ENCODE data around the gene TAL1.

Gene TAL1

DNA sequence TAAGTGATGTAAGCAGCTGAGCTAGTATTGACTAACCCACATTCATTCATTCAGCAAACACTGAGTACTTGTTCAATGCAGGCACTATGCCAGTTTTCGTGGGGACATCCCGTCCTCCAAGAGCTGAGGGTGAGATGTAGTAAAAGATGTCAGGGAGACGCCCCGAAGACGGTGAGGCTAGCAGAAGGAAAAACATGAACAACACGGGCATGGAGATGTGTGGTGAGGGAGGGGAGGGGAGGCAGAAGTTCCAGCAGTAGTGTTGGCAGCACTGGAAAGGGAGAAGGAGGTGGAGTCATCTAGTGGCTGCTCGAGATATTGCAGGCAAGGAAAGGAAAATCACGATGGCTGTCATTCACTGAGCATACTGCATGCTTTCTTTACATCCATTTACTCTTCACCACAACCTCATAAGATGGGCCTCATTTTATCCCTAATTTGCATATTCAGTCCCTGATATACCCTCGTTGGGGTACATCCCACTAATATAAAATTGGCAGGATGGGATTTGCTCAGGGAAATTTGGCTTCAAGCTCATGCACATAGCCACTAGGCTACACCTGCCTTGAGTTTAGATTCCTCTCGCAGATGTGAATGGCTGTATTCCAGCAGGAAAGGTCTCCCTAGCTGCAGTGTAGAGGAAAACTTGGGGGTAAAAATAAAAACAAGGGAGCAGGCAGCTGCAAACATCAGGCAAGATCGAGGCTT is 56.6 kb downstream of the TAL1 start:
- peak; percentile 23 for DNase-seq (ENCODE audit: low read depth, low spot score)

DNA sequence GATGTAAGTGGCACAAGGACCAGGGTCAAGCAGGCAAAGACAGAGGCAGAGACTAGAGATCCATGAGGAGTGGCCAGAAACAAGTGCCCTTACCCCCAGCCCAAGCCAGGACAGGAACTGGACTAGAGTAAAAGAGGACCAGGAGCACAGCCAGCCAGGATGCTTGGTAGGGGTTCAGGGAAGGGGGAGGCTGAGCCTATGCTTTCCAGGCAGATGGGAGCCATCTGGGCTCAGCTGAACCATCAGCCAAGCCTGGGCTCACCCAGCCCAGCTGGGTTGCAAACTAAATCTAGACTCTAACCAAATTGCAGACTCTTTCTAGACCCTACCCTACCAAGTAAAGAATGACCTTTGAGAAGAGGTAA is 57.4 kb downstream of the TAL1 start:
- no peak for DNase-seq (ENCODE audit: low read depth, low spot score)

DNA sequence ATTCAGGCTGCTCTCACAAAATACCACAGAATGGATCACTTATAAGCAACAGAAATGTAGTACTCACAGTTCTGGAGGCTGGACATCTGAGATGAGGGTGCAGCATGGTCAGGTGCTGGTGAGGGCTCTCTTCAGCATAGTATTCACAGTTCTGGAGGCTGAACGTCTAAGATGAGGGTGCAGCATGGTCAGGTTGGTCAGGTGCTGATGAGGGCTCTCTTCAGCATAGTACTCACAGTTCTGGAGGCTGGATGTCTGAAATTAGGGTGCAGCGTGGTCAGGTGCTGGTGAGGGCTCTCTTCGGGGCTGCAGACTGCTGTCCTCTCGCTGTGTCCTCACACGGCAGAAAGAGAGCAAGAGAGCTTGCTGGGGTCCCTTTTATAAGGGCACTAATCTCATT is 59.2 kb downstream of the TAL1 start:
- DNase-seq (ENCODE audit: low read depth, low spot score), result no peak

Measured in iPS DF 19.7 (cell line).